ENCODE measurements around the gene ATAD1. TPM values are rescaled to one million over a fixed set of nuclear protein-coding genes. Genes with fewer than 3 reads are reported as not detected.
A peak's percentile ranks its signal among the peaks of the same experiment; 100 is the strongest.

The ATAD1 gene
- total and polyA plus RNA-seq, 9 of the 15 experiments (the other 6 are each of a cell fraction or from before 2014, with no cell fraction given): 11.3 to 33.8 (median 27.3) TPM

DNA sequence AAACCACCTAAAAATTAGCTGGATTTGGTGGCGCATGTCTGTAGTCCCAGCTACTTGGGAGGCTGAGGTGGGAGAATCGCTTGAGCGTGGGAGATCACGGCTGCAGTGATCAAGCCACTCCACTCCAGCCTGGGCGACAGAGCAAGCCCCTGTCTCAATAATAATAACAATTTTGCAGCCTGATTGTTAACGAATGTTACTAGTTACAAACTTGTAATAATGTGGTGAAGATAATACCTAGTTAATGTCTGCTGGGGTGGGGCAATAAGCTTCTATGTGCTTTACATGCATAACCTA, 1.2 kb upstream of the ATAD1 start (continued):
- TF ChIP-seq, protein P1, sequence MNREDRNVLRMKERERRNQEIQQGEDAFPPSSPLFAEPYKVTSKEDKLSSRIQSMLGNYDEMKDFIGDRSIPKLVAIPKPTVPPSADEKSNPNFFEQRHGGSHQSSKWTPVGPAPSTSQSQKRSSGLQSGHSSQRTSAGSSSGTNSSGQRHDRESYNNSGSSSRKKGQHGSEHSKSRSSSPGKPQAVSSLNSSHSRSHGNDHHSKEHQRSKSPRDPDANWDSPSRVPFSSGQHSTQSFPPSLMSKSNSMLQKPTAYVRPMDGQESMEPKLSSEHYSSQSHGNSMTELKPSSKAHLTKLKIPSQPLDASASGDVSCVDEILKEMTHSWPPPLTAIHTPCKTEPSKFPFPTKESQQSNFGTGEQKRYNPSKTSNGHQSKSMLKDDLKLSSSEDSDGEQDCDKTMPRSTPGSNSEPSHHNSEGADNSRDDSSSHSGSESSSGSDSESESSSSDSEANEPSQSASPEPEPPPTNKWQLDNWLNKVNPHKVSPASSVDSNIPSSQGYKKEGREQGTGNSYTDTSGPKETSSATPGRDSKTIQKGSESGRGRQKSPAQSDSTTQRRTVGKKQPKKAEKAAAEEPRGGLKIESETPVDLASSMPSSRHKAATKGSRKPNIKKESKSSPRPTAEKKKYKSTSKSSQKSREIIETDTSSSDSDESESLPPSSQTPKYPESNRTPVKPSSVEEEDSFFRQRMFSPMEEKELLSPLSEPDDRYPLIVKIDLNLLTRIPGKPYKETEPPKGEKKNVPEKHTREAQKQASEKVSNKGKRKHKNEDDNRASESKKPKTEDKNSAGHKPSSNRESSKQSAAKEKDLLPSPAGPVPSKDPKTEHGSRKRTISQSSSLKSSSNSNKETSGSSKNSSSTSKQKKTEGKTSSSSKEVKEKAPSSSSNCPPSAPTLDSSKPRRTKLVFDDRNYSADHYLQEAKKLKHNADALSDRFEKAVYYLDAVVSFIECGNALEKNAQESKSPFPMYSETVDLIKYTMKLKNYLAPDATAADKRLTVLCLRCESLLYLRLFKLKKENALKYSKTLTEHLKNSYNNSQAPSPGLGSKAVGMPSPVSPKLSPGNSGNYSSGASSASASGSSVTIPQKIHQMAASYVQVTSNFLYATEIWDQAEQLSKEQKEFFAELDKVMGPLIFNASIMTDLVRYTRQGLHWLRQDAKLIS (CRISPR knock-in tag; IDR thresholded peaks at IDR 0.05): no peak
- no peak for TF ChIP-seq CREB3 (tag; conservative IDR thresholded peaks at IDR 0.05; ENCODE audit: low read depth)

DNA sequence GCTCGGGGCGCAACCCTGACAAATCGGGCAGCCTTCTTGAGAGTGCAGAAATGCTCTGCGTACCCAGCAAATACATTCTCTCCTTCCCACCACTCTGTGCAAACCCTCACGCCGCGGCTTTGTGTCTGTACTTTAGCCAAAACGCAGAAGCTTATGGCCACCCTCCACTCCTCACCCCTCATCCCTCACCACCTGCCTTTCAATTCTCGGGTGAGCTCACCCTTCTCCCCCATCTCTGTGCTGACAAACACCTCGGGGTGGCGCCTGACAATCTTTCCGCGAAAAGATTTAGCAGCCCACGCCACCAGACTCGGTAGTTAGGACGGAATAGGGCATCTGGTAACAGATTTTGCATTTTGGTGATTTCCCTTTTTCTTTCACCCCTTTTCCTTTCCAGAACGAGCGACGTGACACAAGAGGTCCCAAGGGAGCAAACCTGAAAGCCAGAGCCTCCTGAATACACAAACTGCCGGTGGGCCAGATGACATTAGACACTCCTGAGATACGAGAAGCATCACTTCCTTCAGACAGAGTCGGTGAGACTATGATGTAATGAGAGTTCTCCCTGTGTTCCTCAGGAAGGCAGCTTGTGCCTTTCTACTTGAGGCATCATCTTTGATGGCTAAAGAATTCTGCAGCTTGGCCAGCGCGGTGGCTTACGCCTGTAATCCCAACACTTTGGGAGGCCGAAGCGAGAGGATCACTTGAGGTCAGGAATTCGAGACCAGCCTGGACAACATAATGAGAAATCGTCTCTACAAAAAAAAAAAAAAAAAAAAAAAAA, 671 bp upstream of the ATAD1 start:
- CTCF ChIA-PET (ENCODE audit: low intra/inter-chr PET ratio): interaction anchor here (0.6 to 1.1 kb wide), 2 partner anchors 46 to 880 kb away, joined by 3 read pairs; no protein-coding TSS in a partner anchor
- peaks cover 3 to 5% of the 10 kb centered on the region in 2 experiments; a peak in 3 of 5 replicates for H3K4me1 ChIP-seq (replicated peaks in 1 of 2; ENCODE audit: control insufficient read depth in 2 of 2, insufficient read depth in 2 of 2, low read length in 2 of 2)
- BruUV-seq (replicated peaks): no TSS peak
- WGBS (ENCODE audit: insufficient coverage, low coverage, missing lambda C conversion rate): 14% methylated on average over 28 of the region's 29 CpGs
- H3K9me3 ChIP-seq (replicated peaks; ENCODE audit: control insufficient read depth, insufficient read depth, low read depth, low read length): no peaks in the 10 kb centered on the region
- H3K27ac ChIP-seq (ENCODE audit: extremely low read depth, low read depth, low read length): peak overlapping the region; percentile 77
- H3K79me2 ChIP-seq (ENCODE audit: control insufficient read depth, insufficient read depth, low read length): peaks cover 44% of the 10 kb centered on the region
- DNase-seq (ENCODE audit: extremely low read depth in 1 of 4, low spot score in 3 of 4): peak; percentile 24 to 51 (median 32)
- no peaks in the 10 kb centered on the region for H3K27me3 ChIP-seq (ENCODE audit: control insufficient read depth in 2 of 2, insufficient read depth in 2 of 2, low read length in 2 of 2)
- peak overlapping the region; percentile 85 to 93 for H3K9ac ChIP-seq (ENCODE audit: insufficient read depth in 1 of 2, low read depth in 2 of 2, low read length in 2 of 2)
- POLR2A ChIA-PET: interaction anchor here (0.6 to 2.3 kb wide), 3 partner anchors 9 to 45 kb away, joined by 3 to 11 read pairs (median 4); partner anchors contain the start of genes KLLN and PTEN
- no peaks in the 10 kb centered on the region; the same call in 1 of the 2 replicates for H4K20me1 ChIP-seq (replicated peaks; ENCODE audit: control insufficient read depth, insufficient read depth, low read length)
- H2AFZ ChIP-seq (ENCODE audit: low read depth, low read length): peak overlapping the region; percentile 99
- peak; percentile 58 for FAIRE-seq
- ATAC-seq: peak; percentile 58
- no peaks in the 10 kb centered on the region for H3K9me1 ChIP-seq (ENCODE audit: control insufficient read depth, insufficient read depth, low read length)
- in situ Hi-C loops (cut with MboI) (no loop called here), intact Hi-C loops (cut with micrococcal nuclease) (loop anchor here (5.0 kb wide), 1 partner anchor 44 kb away; the partner anchor contains the start of genes KLLN and PTEN)
- H3K4me2 ChIP-seq (ENCODE audit: insufficient read depth, low read length): peak overlapping the region; percentile 98
- peaks cover 11% of the 10 kb centered on the region for H3K36me3 ChIP-seq (ENCODE audit: control insufficient read depth, insufficient read depth, low read length)
- H3K4me3 ChIP-seq: peak overlapping the region; percentile 49
- no peak for TF ChIP-seq ZNF197 (CRISPR knock-in tag; IDR thresholded peaks at IDR 0.05; ENCODE audit: low read depth)
- no peak for TF ChIP-seq EP300 (IDR thresholded peaks at IDR 0.05; ENCODE audit: low read length)
- peak; percentile 45 to 60; a peak in 2 of 4 replicates for TF ChIP-seq KDM1A (IDR thresholded peaks at IDR 0.05)
- no peak for TF ChIP-seq ZNF696 (CRISPR knock-in tag; conservative IDR thresholded peaks at IDR 0.05)
- TF ChIP-seq BACH1 (tag; IDR thresholded peaks at IDR 0.05): no peak
- no peak for TF ChIP-seq ELF4 (CRISPR knock-in tag; IDR thresholded peaks at IDR 0.05)
- peak; percentile 2 for TF ChIP-seq MEIS2 (IDR thresholded peaks at IDR 0.05; ENCODE audit: partially characterized antibody)
- TF ChIP-seq THAP12 (CRISPR knock-in tag; IDR thresholded peaks at IDR 0.05): no peak
- TF ChIP-seq HDGF (IDR thresholded peaks at IDR 0.05): no peak
- TF ChIP-seq CTBP1 (IDR thresholded peaks at IDR 0.05; ENCODE audit: borderline replicate concordance): peak; percentile 33; the same call in 1 of the 2 replicates
